K562 (cell line): ENCODE results near the gene LCA5. TPM values are rescaled to one million over a fixed set of nuclear protein-coding genes. Genes with fewer than 3 reads are reported as not detected.

ENCODE experiments used
- BHLHE40 ChIP-seq: IDR thresholded peaks from 2 replicates; pipeline ENCODE4 v1.6.1; 2011; ENCODE audit warnings: low read length, improper control_type of control experiment
- CBFA2T2 ChIP-seq: fragments of 450-650 bp; conservative IDR thresholded peaks from 2 replicates; pipeline ENCODE4 v1.6.1; 2017; ENCODE audit warnings: mild to moderate bottlenecking
- CREB1 ChIP-seq, 2 experiments: sonication (generic) in 1 of 2; formaldehyde crosslinking in 1 of 2; IDR thresholded peaks; 2 replicates each; pipeline versions ENCODE4 v1.6.1 to v1.8.0; 2012 to 2022; ENCODE audit warnings: inconsistent platforms in 1 of 2, mild to moderate bottlenecking in 1 of 2, missing genetic modification reagents in 1 of 2, moderate library complexity in 1 of 2
- JUND ChIP-seq, 2 experiments: IDR thresholded peaks; 2 replicates in 1 of 2; 3 replicates in 1 of 2; pipeline ENCODE4 v1.6.1; 2011; ENCODE audit warnings: borderline replicate concordance in 2 of 2, low read depth in 2 of 2, low read length in 2 of 2, improper control_type of control experiment in 1 of 2, missing biosample characterization in 1 of 2, missing genetic modification characterization in 1 of 2, missing genetic modification reagents in 1 of 2
- KAT7 ChIP-seq: sonication (generic); formaldehyde crosslinking; IDR thresholded peaks from 2 replicates; pipeline ENCODE4 v1.8.0; 2022; ENCODE audit warnings: missing genetic modification reagents, mild to moderate bottlenecking, borderline replicate concordance
- polyA plus RNA-seq, 8 experiments: library from polyadenylated mRNA; depleted of rRNA in 4 of 8; stranded (reverse) in 5 of 8; unstranded in 3 of 8; fragments of >200 nt; fragmentation: Nextera tagmentation in 2 of 8; fragmentation: Illumina TruSeq in 1 of 8; extraction: Ambion mirVana in 2 of 8; extraction: Trizol in 1 of 8; gene quantifications; 2 replicates each; pipeline versions ENCODE4 v1.2.1 to v1.2.3, GENCODE V29; 2011 to 2014; ENCODE audit warnings: inconsistent platforms in 1 of 8, missing spikeins in 1 of 8
- total RNA-seq, 7 experiments: library from RNA; depleted of rRNA in 6 of 7; stranded (reverse); fragments of >200 nt in 6 of 7; fragmentation: Illumina TruSeq in 2 of 7; extraction: Trizol in 2 of 7; gene quantifications; 2 replicates each; pipeline versions ENCODE4 v1.2.1 to v1.2.3, GENCODE V29; 2011 to 2021; ENCODE audit warnings: low replicate concordance in 1 of 7
- TF ChIP-seq, protein P1 (sequence below): fragments of 450-650 bp; IDR thresholded peaks from 2 replicates; pipeline ENCODE4 v1.6.1; 2016; ENCODE audit warnings: mild to moderate bottlenecking, moderate library complexity
- TF ChIP-seq, protein P2 (sequence below), 3 experiments: IDR thresholded peaks in 2 of 3; conservative IDR thresholded peaks in 1 of 3; 2 replicates each; pipeline ENCODE4 v1.5.1; 2011 to 2012; ENCODE audit warnings: low read length in 3 of 3, mild to moderate bottlenecking in 3 of 3, control low read depth in 2 of 3, improper control_type of control experiment in 1 of 3, inconsistent platforms in 1 of 3, low read depth in 1 of 3, mixed read lengths in 1 of 3, moderate library complexity in 1 of 3; ENCODE audit not compliant: insufficient read depth in 2 of 3

LCA5 gene
- total and polyA plus RNA-seq, 9 of the 15 experiments (the other 6 are each of a cell fraction or from before 2014, with no cell fraction given) = 1.0 to 3.4 (median 1.8) TPM

- TF ChIP-seq CREB1 (IDR thresholded peaks at IDR 0.05) (no peak), CREB1 (CRISPR knock-in tag; IDR thresholded peaks at IDR 0.05) (0 out of 2 replicates have a peak, but pooled peaks have one; percentile 26), JUND (IDR thresholded peaks at IDR 0.05; ENCODE audit: borderline replicate concordance, low read depth, low read length) (peak; percentile 54; the same call in 1 of the 2 replicates), JUND (tag; IDR thresholded peaks at IDR 0.05; ENCODE audit: borderline replicate concordance, low read depth, low read length) (peak; percentile 24; the same call in 1 of the 3 replicates), BHLHE40 (0 out of 2 replicates have a peak, but pooled peaks have one; percentile 18), CBFA2T2 (no peak), KAT7 (CRISPR knock-in tag) (no peak)
- TF ChIP-seq, protein P1, sequence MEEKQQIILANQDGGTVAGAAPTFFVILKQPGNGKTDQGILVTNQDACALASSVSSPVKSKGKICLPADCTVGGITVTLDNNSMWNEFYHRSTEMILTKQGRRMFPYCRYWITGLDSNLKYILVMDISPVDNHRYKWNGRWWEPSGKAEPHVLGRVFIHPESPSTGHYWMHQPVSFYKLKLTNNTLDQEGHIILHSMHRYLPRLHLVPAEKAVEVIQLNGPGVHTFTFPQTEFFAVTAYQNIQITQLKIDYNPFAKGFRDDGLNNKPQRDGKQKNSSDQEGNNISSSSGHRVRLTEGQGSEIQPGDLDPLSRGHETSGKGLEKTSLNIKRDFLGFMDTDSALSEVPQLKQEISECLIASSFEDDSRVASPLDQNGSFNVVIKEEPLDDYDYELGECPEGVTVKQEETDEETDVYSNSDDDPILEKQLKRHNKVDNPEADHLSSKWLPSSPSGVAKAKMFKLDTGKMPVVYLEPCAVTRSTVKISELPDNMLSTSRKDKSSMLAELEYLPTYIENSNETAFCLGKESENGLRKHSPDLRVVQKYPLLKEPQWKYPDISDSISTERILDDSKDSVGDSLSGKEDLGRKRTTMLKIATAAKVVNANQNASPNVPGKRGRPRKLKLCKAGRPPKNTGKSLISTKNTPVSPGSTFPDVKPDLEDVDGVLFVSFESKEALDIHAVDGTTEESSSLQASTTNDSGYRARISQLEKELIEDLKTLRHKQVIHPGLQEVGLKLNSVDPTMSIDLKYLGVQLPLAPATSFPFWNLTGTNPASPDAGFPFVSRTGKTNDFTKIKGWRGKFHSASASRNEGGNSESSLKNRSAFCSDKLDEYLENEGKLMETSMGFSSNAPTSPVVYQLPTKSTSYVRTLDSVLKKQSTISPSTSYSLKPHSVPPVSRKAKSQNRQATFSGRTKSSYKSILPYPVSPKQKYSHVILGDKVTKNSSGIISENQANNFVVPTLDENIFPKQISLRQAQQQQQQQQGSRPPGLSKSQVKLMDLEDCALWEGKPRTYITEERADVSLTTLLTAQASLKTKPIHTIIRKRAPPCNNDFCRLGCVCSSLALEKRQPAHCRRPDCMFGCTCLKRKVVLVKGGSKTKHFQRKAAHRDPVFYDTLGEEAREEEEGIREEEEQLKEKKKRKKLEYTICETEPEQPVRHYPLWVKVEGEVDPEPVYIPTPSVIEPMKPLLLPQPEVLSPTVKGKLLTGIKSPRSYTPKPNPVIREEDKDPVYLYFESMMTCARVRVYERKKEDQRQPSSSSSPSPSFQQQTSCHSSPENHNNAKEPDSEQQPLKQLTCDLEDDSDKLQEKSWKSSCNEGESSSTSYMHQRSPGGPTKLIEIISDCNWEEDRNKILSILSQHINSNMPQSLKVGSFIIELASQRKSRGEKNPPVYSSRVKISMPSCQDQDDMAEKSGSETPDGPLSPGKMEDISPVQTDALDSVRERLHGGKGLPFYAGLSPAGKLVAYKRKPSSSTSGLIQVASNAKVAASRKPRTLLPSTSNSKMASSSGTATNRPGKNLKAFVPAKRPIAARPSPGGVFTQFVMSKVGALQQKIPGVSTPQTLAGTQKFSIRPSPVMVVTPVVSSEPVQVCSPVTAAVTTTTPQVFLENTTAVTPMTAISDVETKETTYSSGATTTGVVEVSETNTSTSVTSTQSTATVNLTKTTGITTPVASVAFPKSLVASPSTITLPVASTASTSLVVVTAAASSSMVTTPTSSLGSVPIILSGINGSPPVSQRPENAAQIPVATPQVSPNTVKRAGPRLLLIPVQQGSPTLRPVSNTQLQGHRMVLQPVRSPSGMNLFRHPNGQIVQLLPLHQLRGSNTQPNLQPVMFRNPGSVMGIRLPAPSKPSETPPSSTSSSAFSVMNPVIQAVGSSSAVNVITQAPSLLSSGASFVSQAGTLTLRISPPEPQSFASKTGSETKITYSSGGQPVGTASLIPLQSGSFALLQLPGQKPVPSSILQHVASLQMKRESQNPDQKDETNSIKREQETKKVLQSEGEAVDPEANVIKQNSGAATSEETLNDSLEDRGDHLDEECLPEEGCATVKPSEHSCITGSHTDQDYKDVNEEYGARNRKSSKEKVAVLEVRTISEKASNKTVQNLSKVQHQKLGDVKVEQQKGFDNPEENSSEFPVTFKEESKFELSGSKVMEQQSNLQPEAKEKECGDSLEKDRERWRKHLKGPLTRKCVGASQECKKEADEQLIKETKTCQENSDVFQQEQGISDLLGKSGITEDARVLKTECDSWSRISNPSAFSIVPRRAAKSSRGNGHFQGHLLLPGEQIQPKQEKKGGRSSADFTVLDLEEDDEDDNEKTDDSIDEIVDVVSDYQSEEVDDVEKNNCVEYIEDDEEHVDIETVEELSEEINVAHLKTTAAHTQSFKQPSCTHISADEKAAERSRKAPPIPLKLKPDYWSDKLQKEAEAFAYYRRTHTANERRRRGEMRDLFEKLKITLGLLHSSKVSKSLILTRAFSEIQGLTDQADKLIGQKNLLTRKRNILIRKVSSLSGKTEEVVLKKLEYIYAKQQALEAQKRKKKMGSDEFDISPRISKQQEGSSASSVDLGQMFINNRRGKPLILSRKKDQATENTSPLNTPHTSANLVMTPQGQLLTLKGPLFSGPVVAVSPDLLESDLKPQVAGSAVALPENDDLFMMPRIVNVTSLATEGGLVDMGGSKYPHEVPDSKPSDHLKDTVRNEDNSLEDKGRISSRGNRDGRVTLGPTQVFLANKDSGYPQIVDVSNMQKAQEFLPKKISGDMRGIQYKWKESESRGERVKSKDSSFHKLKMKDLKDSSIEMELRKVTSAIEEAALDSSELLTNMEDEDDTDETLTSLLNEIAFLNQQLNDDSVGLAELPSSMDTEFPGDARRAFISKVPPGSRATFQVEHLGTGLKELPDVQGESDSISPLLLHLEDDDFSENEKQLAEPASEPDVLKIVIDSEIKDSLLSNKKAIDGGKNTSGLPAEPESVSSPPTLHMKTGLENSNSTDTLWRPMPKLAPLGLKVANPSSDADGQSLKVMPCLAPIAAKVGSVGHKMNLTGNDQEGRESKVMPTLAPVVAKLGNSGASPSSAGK = no peak
- TF ChIP-seq, protein P2, sequence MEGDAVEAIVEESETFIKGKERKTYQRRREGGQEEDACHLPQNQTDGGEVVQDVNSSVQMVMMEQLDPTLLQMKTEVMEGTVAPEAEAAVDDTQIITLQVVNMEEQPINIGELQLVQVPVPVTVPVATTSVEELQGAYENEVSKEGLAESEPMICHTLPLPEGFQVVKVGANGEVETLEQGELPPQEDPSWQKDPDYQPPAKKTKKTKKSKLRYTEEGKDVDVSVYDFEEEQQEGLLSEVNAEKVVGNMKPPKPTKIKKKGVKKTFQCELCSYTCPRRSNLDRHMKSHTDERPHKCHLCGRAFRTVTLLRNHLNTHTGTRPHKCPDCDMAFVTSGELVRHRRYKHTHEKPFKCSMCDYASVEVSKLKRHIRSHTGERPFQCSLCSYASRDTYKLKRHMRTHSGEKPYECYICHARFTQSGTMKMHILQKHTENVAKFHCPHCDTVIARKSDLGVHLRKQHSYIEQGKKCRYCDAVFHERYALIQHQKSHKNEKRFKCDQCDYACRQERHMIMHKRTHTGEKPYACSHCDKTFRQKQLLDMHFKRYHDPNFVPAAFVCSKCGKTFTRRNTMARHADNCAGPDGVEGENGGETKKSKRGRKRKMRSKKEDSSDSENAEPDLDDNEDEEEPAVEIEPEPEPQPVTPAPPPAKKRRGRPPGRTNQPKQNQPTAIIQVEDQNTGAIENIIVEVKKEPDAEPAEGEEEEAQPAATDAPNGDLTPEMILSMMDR (IDR thresholded peaks at IDR 0.05 in 2 of 3, conservative IDR thresholded peaks at IDR 0.05 in 1 of 3; ENCODE audit: insufficient read depth in 2 of 3, low read depth in 1 of 3, low read length in 3 of 3) = peak in 1 of 3 experiments; percentile 20; a peak in 1 of 6 replicates
These were observed 69.5 kb downstream of the LCA5 start (continued) for GRCh38 chr6:79467716-79468115.
